Stimulated activated CD8-positive, alpha-beta memory T cell treated with anti-CD3 and anti-CD28 coated beads, Interleukin-7, amount 100 ng/mL, for 4 hours (primary cell): ENCODE results near the gene PAPOLG.

Experiments
- DNase-seq, 2 donors: peaks; one replicate each; pipeline ENCODE4 v3.0.0-alpha.2; 2020; ENCODE audit warnings: low read depth in 2 of 2

Gene PAPOLG

GRCh38 chr2:60756097-60757087, at the start of gene PAPOLG:
Gene PAPOLG, plus strand, starts transcription at chr2:60756268. Its CDS starts 211 bp downstream, at chr2:60756479.
- DNase-seq = peak; percentile 94 to 95

GRCh38 chr2:60707750-60708371, 48.2 kb upstream of the PAPOLG start:
- no peak for DNase-seq

- no peak for DNase-seq
Measured at GRCh38 chr2:60708630-60709320, 47.3 kb upstream of the PAPOLG start.

- no peak for DNase-seq
Measured at GRCh38 chr2:60710707-60711106, 45.4 kb upstream of the PAPOLG start.

GRCh38 chr2:60715561-60715960, 40.5 kb upstream of the PAPOLG start:
- no peak for DNase-seq

GRCh38 chr2:60717691-60718090, 38.4 kb upstream of the PAPOLG start:
- no peak for DNase-seq

- no peak for DNase-seq
Measured at GRCh38 chr2:60719331-60719730, 36.7 kb upstream of the PAPOLG start.

- no peak for DNase-seq
Measured at GRCh38 chr2:60725466-60725865, 30.6 kb upstream of the PAPOLG start.

GRCh38 chr2:60728855-60729254, 27.2 kb upstream of the PAPOLG start:
- DNase-seq = no peak

GRCh38 chr2:60735496-60736250, 20.4 kb upstream of the PAPOLG start:
- no peak for DNase-seq

- no peak for DNase-seq
Measured at GRCh38 chr2:60738679-60739078, 17.4 kb upstream of the PAPOLG start.

GRCh38 chr2:60739156-60739555, 16.9 kb upstream of the PAPOLG start:
- DNase-seq = no peak

- no peak for DNase-seq
Measured at GRCh38 chr2:60741576-60741975, 14.5 kb upstream of the PAPOLG start.

- DNase-seq = no peak
Measured at GRCh38 chr2:60742419-60742818, 13.6 kb upstream of the PAPOLG start.

- no peak for DNase-seq
Measured at GRCh38 chr2:60745330-60745729, 10.7 kb upstream of the PAPOLG start.

- DNase-seq = no peak
Measured at GRCh38 chr2:60745761-60746160, 10.3 kb upstream of the PAPOLG start.

- no peak for DNase-seq
Measured at GRCh38 chr2:60746318-60746717, 9.8 kb upstream of the PAPOLG start.

GRCh38 chr2:60759654-60760053, 3.6 kb downstream of the PAPOLG start:
- no peak for DNase-seq

GRCh38 chr2:60764736-60765534, 8.9 kb downstream of the PAPOLG start:
- DNase-seq = no peak

- DNase-seq = no peak
Measured at GRCh38 chr2:60766283-60766682, 10.2 kb downstream of the PAPOLG start.

GRCh38 chr2:60771508-60771907, 15.4 kb downstream of the PAPOLG start:
- no peak for DNase-seq
